GM18526 (cell line): ENCODE data around the gene CTXND2.

ENCODE experiments used
- POLR2A ChIP-seq: IDR thresholded peaks from 3 replicates; pipeline ENCODE4 v1.6.1; 2011; ENCODE audit not compliant: insufficient read length; ENCODE audit errors: extremely low read depth

Gene CTXND2

GRCh38 chr1:150955280-150955679 lies 68.3 kb downstream of the CTXND2 start:
- TF ChIP-seq POLR2A, result no peak

GRCh38 chr1:150957666-150958065 lies 70.7 kb downstream of the CTXND2 start:
- no peak for TF ChIP-seq POLR2A

- TF ChIP-seq POLR2A, result no peak
Measured at GRCh38 chr1:150960646-150961045, 73.7 kb downstream of the CTXND2 start.

- TF ChIP-seq POLR2A, result no peak
Measured at GRCh38 chr1:150961756-150962155, 74.8 kb downstream of the CTXND2 start.
